NB4 (cell line): ENCODE data around the gene PTCD3.

Experiments
- DNase-seq: peaks from one replicate; pipeline ENCODE4 v3.0.0; 2010; ENCODE audit warnings: low read depth
- H3K4me3 ChIP-seq: one replicate; pipeline ENCODE4 v1.5.1; 2011; ENCODE audit warnings: mild to moderate bottlenecking, low read depth, low read length, moderate library complexity
- CTCF ChIP-seq: IDR thresholded peaks from one replicate; pipeline ENCODE4 v1.5.1; 2012; ENCODE audit warnings: low read depth, low read length
- MAX ChIP-seq: IDR thresholded peaks from 2 replicates; pipeline ENCODE4 v1.6.1; 2011; ENCODE audit warnings: low read depth, low read length
- MYC ChIP-seq: IDR thresholded peaks from 2 replicates; pipeline ENCODE4 v1.6.1; 2011; ENCODE audit warnings: low read depth, low read length
- POLR2A ChIP-seq: IDR thresholded peaks from 2 replicates; pipeline ENCODE4 v1.6.1; 2011; ENCODE audit warnings: mild to moderate bottlenecking; ENCODE audit not compliant: insufficient read length; ENCODE audit errors: extremely low read depth

The PTCD3 gene

GRCh38 chr2:86160156-86160952, 54.3 kb downstream of the PTCD3 start:
- H3K4me3 ChIP-seq, result no peak overlapping the region
- TF ChIP-seq MAX (no peak), CTCF (no peak), MYC (no peak), POLR2A (no peak)
- DNase-seq, result no peak

- H3K4me3 ChIP-seq, result no peak overlapping the region
- no peak for DNase-seq
- TF ChIP-seq MAX (no peak), CTCF (no peak), MYC (no peak), POLR2A (no peak)
These were observed 64.4 kb downstream of the PTCD3 start for GRCh38 chr2:86170449-86170848.

GRCh38 chr2:86171295-86171694, 65.3 kb downstream of the PTCD3 start:
- DNase-seq, result no peak
- no peak overlapping the region for H3K4me3 ChIP-seq
- TF ChIP-seq MYC, result no peak
- no peak for TF ChIP-seq CTCF
- TF ChIP-seq MAX, result no peak
- no peak for TF ChIP-seq POLR2A

- no peak for DNase-seq
- TF ChIP-seq MYC, result no peak
- TF ChIP-seq POLR2A, result no peak
- no peak for TF ChIP-seq MAX
- no peak for TF ChIP-seq CTCF
These were observed 66.6 kb downstream of the PTCD3 start for GRCh38 chr2:86172610-86173009.

GRCh38 chr2:86174445-86174844, 68.4 kb downstream of the PTCD3 start:
- TF ChIP-seq POLR2A (no peak), CTCF (no peak), MAX (no peak), MYC (no peak)
- DNase-seq, result no peak
- no peak overlapping the region for H3K4me3 ChIP-seq

More at GRCh38 chr2:86172610-86173009, 66.6 kb downstream of the PTCD3 start:
- H3K4me3 ChIP-seq, result no peak overlapping the region
